GM18861 (cell line): Measurements from ENCODE around the gene MEG3.

Source experiments
- ATAC-seq: cut with Tn5 transposase; IDR thresholded peaks from one replicate; pipeline ENCODE4 v1.9.1; 2021; ENCODE audit not compliant: unreplicated experiment

Gene MEG3

GRCh38 chr14:100844421-100844820 lies 18.5 kb downstream of the MEG3 start:
- ATAC-seq, result no peak

- no peak for ATAC-seq
These were observed 18.9 kb downstream of the MEG3 start for GRCh38 chr14:100844846-100845245.

- no peak for ATAC-seq
These were observed 19.4 kb downstream of the MEG3 start for GRCh38 chr14:100845341-100845740.

- no peak for ATAC-seq
These were observed 20.5 kb downstream of the MEG3 start for GRCh38 chr14:100846309-100846859.

- ATAC-seq, result no peak
These were observed 23.3 kb downstream of the MEG3 start for GRCh38 chr14:100849115-100849781.

- peak; percentile 52 for ATAC-seq
These were observed 25.1 kb downstream of the MEG3 start for GRCh38 chr14:100850841-100851585.

- ATAC-seq, result no peak
These were observed 25.6 kb downstream of the MEG3 start for GRCh38 chr14:100851586-100851916.

GRCh38 chr14:100851946-100852620 lies 26.2 kb downstream of the MEG3 start:
- no peak for ATAC-seq

- no peak for ATAC-seq
These were observed 28.5 kb downstream of the MEG3 start for GRCh38 chr14:100854435-100854834.

- no peak for ATAC-seq
These were observed 29.5 kb downstream of the MEG3 start for GRCh38 chr14:100855256-100855930.

GRCh38 chr14:100856056-100856950 lies 30.4 kb downstream of the MEG3 start:
- no peak for ATAC-seq

- ATAC-seq, result no peak
These were observed 31.5 kb downstream of the MEG3 start for GRCh38 chr14:100857233-100857922.

GRCh38 chr14:100857923-100858837 lies 32.3 kb downstream of the MEG3 start:
- ATAC-seq, result no peak

GRCh38 chr14:100858838-100859220 lies 32.9 kb downstream of the MEG3 start:
- ATAC-seq, result no peak

GRCh38 chr14:100859781-100860180 lies 33.9 kb downstream of the MEG3 start:
- no peak for ATAC-seq

- ATAC-seq, result no peak
These were observed 34.8 kb downstream of the MEG3 start for GRCh38 chr14:100860556-100861187.

GRCh38 chr14:100861188-100861936 lies 35.4 kb downstream of the MEG3 start:
- ATAC-seq, result no peak

GRCh38 chr14:100861937-100862247 lies 36.0 kb downstream of the MEG3 start:
- ATAC-seq, result no peak
